PC-9 (cell line): ENCODE results near the gene IGSF8. TPM values are rescaled to one million over a fixed set of nuclear protein-coding genes. Genes with fewer than 3 reads are reported as not detected.
"Not testable (repeated sequence)": the region's sequence is repeated elsewhere in the genome, so short reads cannot be mapped to it uniquely, and the experiment has no call there.

Source experiments
- BruUV-seq: library from RNA; stranded (reverse); fragments of 400-500 nt; replicated peaks from 2 replicates; lab custom pipeline; 2021; lab: Mats Ljungman, UMichigan
- CTCF ChIA-PET: fragments of 300-600 bp; sonication (Branson Sonifier 250); formaldehyde crosslinking; loops from one replicate; lab custom pipeline; 2022; ENCODE audit warnings: antibody characterized with exemption; lab: Charles Lee
- POLR2A ChIA-PET: fragments of 300-600 bp; sonication (Branson Sonifier 250); formaldehyde crosslinking; loops from one replicate; lab custom pipeline; 2022; ENCODE audit warnings: antibody characterized with exemption; ENCODE audit not compliant: unreplicated experiment; lab: Charles Lee
- DNase-seq, 2 experiments: peaks; one replicate each; pipeline versions ENCODE4 v3.0.0 to v3.0.0-alpha.2; 2015 to 2022; ENCODE audit warnings: mixed read lengths in 1 of 2
- H2AFZ ChIP-seq: fragments of 200-600 bp; sonication (generic); 2 replicates; pipeline ENCODE4 v1.8.1; 2017; ENCODE audit warnings: antibody characterized with exemption
- H3F3A ChIP-seq: fragments of 200-600 bp; sonication (generic); 2 replicates; pipeline ENCODE4 v1.8.1; 2017; ENCODE audit warnings: antibody characterized with exemption, mild to moderate bottlenecking, low read depth; ENCODE audit not compliant: insufficient read depth
- H3K27ac ChIP-seq: fragments of 200-600 bp; sonication (generic); 2 replicates; pipeline ENCODE4 v1.6.1; 2016; ENCODE audit warnings: mixed run types
- H3K27me3 ChIP-seq: fragments of 200-600 bp; sonication (generic); 2 replicates; pipeline ENCODE4 v1.6.1; 2016; ENCODE audit warnings: low read depth, mixed run types; ENCODE audit not compliant: insufficient read depth
- H3K36me3 ChIP-seq: fragments of 200-600 bp; sonication (generic); 2 replicates; pipeline ENCODE4 v1.6.1; 2016; ENCODE audit warnings: low read depth, mixed run types
- H3K4me1 ChIP-seq: fragments of 200-600 bp; sonication (generic); replicated peaks from 2 replicates; pipeline ENCODE4 v1.6.1; 2016; ENCODE audit warnings: mixed run types; ENCODE audit not compliant: insufficient read depth
- H3K4me2 ChIP-seq: fragments of 200-600 bp; sonication (generic); 2 replicates; pipeline ENCODE4 v1.6.1; 2017; ENCODE audit warnings: mixed run types
- H3K4me3 ChIP-seq: fragments of 200-600 bp; sonication (generic); 2 replicates; pipeline ENCODE4 v1.6.1; 2016; ENCODE audit warnings: mixed run types
- H3K79me2 ChIP-seq: fragments of 200-600 bp; sonication (generic); 2 replicates; pipeline ENCODE4 v1.6.1; 2017; ENCODE audit warnings: low read depth, mixed run types
- H3K9me2 ChIP-seq: fragments of 200-600 bp; sonication (generic); 2 replicates; pipeline ENCODE4 v1.8.1; 2017; ENCODE audit warnings: mild to moderate bottlenecking; ENCODE audit not compliant: insufficient read depth
- H3K9me3 ChIP-seq: fragments of 200-600 bp; sonication (generic); 2 replicates; pipeline ENCODE4 v1.8.1; 2016; ENCODE audit warnings: low read depth; ENCODE audit not compliant: insufficient read depth
- H4K20me1 ChIP-seq: fragments of 200-600 bp; sonication (generic); 2 replicates; pipeline ENCODE4 v1.8.1; 2017; ENCODE audit not compliant: insufficient read depth
- EZH2 ChIP-seq: fragments of 200-600 bp; sonication (generic); IDR thresholded peaks from 2 replicates; pipeline ENCODE4 v1.8.0; 2017; ENCODE audit warnings: antibody characterized with exemption, low read depth
- intact Hi-C: fragments of 100-400 bp; cut with micrococcal nuclease; formaldehyde crosslinking; loops from one replicate; pipeline ENCODE4 v1.10.0; 2022; ENCODE audit not compliant: unreplicated experiment
- total RNA-seq: library from RNA; stranded (reverse); gene quantifications from 2 replicates; pipeline ENCODE4 v1.2.3, GENCODE V29; 2021
- TF ChIP-seq, protein P1 (sequence below): fragments of 200-600 bp; sonication (generic); conservative IDR thresholded peaks from 2 replicates; pipeline ENCODE4 v1.6.1; 2017; ENCODE audit warnings: mixed run types, antibody characterized with exemption, mild to moderate bottlenecking, moderate library complexity

Gene IGSF8
- total RNA-seq, 1 experiment from 2014 or later, result 27.4 TPM

DNA sequence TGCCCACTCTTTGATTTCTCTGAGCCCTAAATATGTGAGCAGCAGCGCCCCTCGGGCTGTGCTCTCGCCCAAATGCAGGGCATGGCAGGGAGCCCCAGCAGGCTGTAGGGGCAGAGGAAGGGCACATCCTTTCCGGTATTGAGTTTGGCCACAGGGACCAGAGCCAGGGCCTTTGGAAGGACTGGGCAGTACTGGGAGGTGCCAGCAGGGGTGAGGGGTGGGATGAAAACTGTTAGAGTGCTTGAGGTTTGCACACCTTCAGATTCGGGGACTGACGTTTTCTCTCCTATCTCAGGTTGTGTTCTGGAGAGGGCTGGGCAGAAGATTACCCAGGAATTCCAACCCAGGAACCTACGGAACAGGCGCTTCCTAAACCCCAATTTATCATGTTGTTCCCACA, 15.0 kb upstream of the IGSF8 start:
- H3K79me2 ChIP-seq, result no peaks in the 10 kb centered on the region
- CTCF ChIA-PET, result no interaction called here
- no peak overlapping the region for H3K27ac ChIP-seq
- DNase-seq, result no peak
- peaks cover 10% of the 10 kb centered on the region; the same call in 1 of the 2 replicates for H3F3A ChIP-seq
- no peaks in the 10 kb centered on the region for H3K9me3 ChIP-seq
- H2AFZ ChIP-seq, result no peak overlapping the region
- POLR2A ChIA-PET, result no interaction called here
- no peaks in the 10 kb centered on the region for H3K36me3 ChIP-seq
- no peak overlapping the region for H3K4me2 ChIP-seq
- H3K9me2 ChIP-seq, result no peaks in the 10 kb centered on the region
- no TSS peak for BruUV-seq
- no peaks in the 10 kb centered on the region for H3K27me3 ChIP-seq
- no peaks in the 10 kb centered on the region for H4K20me1 ChIP-seq
- peaks cover 24% of the 10 kb centered on the region for H3K4me1 ChIP-seq
- intact Hi-C loops, result no loop called here
- H3K4me3 ChIP-seq, result no peak overlapping the region
- TF ChIP-seq, protein P1, sequence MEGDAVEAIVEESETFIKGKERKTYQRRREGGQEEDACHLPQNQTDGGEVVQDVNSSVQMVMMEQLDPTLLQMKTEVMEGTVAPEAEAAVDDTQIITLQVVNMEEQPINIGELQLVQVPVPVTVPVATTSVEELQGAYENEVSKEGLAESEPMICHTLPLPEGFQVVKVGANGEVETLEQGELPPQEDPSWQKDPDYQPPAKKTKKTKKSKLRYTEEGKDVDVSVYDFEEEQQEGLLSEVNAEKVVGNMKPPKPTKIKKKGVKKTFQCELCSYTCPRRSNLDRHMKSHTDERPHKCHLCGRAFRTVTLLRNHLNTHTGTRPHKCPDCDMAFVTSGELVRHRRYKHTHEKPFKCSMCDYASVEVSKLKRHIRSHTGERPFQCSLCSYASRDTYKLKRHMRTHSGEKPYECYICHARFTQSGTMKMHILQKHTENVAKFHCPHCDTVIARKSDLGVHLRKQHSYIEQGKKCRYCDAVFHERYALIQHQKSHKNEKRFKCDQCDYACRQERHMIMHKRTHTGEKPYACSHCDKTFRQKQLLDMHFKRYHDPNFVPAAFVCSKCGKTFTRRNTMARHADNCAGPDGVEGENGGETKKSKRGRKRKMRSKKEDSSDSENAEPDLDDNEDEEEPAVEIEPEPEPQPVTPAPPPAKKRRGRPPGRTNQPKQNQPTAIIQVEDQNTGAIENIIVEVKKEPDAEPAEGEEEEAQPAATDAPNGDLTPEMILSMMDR, result no peak
- TF ChIP-seq EZH2, result no peak

DNA sequence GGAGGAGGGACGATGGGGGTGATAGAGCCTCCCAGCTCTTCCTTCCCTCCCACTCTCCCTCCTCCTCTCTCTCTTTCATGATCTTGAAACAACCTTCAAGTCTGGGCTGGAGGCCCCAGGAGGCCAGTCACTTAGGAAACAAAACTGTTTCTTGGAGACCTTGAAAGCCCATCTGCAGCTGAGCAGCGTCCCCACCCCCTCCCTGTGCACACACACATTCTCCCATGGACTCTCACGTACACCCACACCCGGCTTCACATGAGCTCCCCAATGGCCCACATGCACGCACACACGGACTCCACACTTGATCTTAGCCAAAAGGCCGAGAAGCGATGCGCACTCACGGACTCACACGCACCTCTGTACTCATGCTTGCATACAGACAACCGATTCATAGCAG, 13.9 kb upstream of the IGSF8 start:
- CTCF ChIA-PET, result interaction anchor here (0.6 kb wide), 1 partner anchor 10 kb away, joined by 4 read pairs; no protein-coding TSS in a partner anchor

DNA sequence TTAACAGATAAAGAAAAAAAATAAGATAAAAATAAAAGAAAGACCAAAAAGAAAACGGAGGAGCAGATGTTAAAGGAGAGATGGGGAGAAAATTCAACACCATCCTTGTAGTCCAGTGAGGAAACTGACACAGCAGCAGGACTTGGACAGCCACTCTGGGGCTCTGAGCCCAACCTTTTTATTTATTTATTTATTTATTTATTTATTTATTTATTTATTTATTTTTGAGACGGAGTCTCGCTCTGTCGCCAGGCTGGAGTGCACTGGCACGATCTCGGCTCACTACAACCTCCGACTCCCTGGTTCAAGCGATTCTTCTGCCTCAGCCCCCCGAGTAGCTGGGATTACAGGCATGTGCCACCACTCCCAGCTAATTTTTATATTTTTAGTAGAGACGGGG, 13.0 kb upstream of the IGSF8 start:
- POLR2A ChIA-PET, H3K9me2 ChIP-seq, intact Hi-C loops, H2AFZ ChIP-seq, H4K20me1 ChIP-seq, H3K9me3 ChIP-seq, H3K27ac ChIP-seq, DNase-seq, H3K27me3 ChIP-seq, H3K4me2 ChIP-seq, H3K4me3 ChIP-seq, H3K36me3 ChIP-seq, H3K79me2 ChIP-seq, CTCF ChIA-PET, BruUV-seq: not testable (repeated sequence)
- peaks cover 25% of the 10 kb centered on the region for H3K4me1 ChIP-seq
- peaks cover 10% of the 10 kb centered on the region; the same call in 1 of the 2 replicates for H3F3A ChIP-seq

More for the DNA sequence above, 13.9 kb upstream of the IGSF8 start:
- no peaks in the 10 kb centered on the region for H3K9me2 ChIP-seq
- intact Hi-C loops, result no loop called here
- H3F3A ChIP-seq, result peaks cover 10% of the 10 kb centered on the region; the same call in 1 of the 2 replicates
- no peak overlapping the region for H3K4me3 ChIP-seq
- no peaks in the 10 kb centered on the region for H3K27me3 ChIP-seq
- H4K20me1 ChIP-seq, result no peaks in the 10 kb centered on the region
- H3K4me1 ChIP-seq, result peaks cover 25% of the 10 kb centered on the region
- no peaks in the 10 kb centered on the region for H3K36me3 ChIP-seq
- H3K4me2 ChIP-seq, result no peak overlapping the region
- no peak overlapping the region for H3K27ac ChIP-seq
- no peaks in the 10 kb centered on the region for H3K79me2 ChIP-seq
- no peak for TF ChIP-seq EZH2
- TF ChIP-seq, protein P1, result no peak
- H2AFZ ChIP-seq, result no peak overlapping the region
- POLR2A ChIA-PET, result no interaction called here
- H3K9me3 ChIP-seq, result no peaks in the 10 kb centered on the region
- no TSS peak for BruUV-seq
- no peak for DNase-seq

DNA sequence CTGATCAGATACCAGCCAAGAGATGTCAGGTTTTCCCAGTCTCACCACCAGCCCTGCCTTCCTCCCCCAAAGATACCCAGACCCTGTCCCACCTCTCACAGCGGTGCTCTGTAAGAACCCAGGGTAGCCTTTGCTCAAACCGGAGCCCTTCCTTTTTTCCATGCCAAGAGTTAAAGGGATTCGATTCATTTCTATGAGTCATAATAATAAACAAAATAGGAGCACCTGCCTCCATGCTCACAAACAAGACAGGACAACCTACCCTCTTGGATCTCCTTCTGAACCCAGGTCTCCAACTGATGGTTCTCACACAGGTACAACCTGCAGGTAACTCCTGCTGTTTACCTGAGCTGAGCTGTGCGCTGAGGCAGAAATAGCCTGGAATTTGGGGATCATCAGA, 11.3 kb upstream of the IGSF8 start:
- no peaks in the 10 kb centered on the region for H3K9me3 ChIP-seq
- no peaks in the 10 kb centered on the region for H3K9me2 ChIP-seq
- no peak overlapping the region for H3K4me3 ChIP-seq
- H4K20me1 ChIP-seq, result no peaks in the 10 kb centered on the region
- peak overlapping the region; percentile 48 for H3K4me2 ChIP-seq
- H3F3A ChIP-seq, result peaks cover 10% of the 10 kb centered on the region; the same call in 1 of the 2 replicates
- TF ChIP-seq, protein P1, result no peak
- no peak for TF ChIP-seq EZH2
- peaks cover 25% of the 10 kb centered on the region for H3K4me1 ChIP-seq
- no TSS peak for BruUV-seq
- ChIA-PET POLR2A (no interaction called here), CTCF (interaction anchor here (0.5 to 1.5 kb wide), 2 partner anchors 15 to 1120 kb away, joined by 3 to 9 read pairs; no protein-coding TSS in a partner anchor)
- peak overlapping the region; percentile 18; the same call in 1 of the 2 replicates for H3K27ac ChIP-seq
- peak in 1 of 2 experiments; percentile 58 for DNase-seq
- intact Hi-C loops, result no loop called here
- H2AFZ ChIP-seq, result no peak overlapping the region
- no peaks in the 10 kb centered on the region for H3K36me3 ChIP-seq
- H3K79me2 ChIP-seq, result no peaks in the 10 kb centered on the region
- H3K27me3 ChIP-seq, result no peaks in the 10 kb centered on the region
